GM19193 (cell line): Measurements from ENCODE around the gene COL13A1.

Experiments
- POLR2A ChIP-seq: IDR thresholded peaks from 4 replicates; pipeline ENCODE4 v1.6.1; 2011; ENCODE audit not compliant: insufficient read depth, insufficient read length; ENCODE audit errors: extremely low read depth

COL13A1 gene

DNA sequence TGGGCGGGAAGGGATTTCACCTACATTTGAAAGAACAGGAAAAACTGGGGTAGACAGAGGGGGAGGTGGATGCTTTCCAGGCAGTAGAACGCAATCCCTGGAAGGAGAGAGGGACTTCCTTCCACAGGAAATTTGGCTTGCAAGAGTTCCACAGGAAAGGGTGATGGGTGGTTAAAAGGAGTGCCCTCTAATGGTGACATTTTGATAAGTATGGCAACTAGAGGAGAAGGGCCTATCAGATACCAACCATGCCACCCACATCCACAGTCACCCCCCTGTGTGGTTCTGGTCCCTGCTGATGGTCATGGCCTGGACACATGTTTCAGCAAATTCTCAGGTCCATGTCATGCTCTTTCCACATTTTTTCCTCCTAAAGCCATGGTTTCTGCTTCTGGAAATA lies 27.1 kb upstream of the COL13A1 start:
- TF ChIP-seq POLR2A = no peak

DNA sequence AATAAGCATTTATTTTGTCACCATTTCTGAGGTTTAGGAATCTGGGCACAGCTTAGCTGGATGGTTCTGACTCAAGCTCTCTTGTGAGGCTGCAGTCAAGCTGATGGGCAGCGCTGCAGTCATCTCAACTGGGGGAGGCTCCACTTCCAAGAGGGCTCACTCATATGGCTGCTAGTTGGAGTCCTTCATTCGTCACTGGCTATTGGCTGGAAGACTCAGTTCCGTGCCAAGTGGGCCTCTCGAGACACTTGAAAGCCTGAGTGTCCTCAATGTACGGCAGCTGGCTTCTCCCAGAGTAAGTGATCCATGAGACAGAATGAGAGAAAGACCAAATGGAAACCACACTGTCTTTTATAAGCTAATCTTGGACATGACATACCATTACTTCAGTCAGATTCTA lies 21.6 kb upstream of the COL13A1 start:
- no peak for TF ChIP-seq POLR2A

DNA sequence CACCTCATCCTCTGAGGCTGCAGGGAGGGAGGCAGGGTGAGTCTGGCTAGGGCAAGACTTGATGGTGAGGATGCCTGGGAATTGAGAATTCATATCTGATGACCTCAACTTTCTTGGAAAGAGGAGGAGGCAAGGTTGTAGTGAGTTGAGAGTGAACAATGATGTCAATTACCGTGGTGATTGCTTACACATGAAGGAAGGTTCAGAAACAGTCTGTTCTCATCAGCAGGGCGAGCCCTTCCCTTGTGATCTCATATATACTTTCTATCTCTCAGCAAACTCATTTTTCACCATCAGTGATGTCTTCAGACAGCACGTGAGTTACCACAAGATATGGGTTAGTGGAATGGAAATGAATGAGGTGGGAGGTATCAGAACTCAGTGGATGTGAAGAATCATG lies 20.1 kb upstream of the COL13A1 start:
- no peak for TF ChIP-seq POLR2A

DNA sequence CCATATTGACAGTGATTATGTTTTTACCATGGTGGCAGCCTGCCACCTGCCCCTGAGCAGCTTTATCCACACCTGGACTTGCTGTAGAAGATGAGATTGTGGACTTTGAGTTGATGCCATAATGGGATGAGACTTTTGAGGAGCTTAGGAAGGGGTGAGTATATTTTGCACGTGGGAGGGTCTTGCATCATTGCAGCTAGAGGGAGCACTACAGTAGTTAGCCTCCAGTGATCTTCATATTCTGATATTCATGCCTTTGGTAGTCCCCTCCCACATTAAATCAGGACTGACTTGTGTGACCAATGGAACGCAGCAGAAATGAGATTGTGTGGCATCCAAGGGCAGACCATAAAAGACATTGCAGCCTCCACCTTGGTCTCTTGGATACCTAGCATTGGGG lies 18.2 kb upstream of the COL13A1 start:
- TF ChIP-seq POLR2A = no peak

DNA sequence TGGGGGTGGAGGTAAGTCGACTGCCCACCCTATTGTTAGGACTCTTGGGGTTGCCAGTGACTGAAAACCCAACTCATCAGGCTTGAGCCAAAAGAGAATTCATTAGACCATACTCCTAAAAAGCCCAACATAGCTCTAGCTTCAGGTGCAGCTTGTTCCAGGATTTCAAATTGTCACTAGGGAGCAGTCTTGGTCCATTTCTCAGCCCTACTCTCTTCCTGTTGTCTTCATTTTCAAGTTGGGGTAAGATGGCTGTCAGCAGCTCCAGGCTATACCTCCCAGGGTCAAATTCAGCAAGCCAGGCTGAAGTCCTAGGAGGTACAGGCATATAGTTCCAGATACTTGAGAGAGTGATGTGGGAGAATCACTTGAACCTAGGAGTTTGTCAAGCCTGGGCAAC lies 14.9 kb upstream of the COL13A1 start:
- TF ChIP-seq POLR2A = no peak

DNA sequence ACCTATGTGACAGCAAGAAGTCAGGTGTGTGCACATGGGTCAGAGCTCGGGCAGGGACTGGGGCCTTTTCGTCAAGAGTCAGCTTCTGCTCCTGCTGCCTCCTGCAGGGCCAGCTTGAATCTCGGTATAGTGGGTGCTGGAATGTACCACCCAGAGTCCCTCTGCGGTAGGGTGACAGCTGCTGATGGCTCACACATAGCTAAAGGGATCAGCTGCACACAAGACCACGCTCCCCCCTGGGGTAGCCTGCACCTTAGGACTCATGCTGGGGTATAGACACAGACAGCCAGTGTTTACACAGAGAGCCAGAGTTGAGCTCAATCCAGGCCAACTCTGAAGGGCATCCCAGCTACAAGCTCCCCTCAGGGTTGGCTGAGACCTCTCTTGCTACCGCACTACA lies 14.0 kb upstream of the COL13A1 start:
- TF ChIP-seq POLR2A = no peak

DNA sequence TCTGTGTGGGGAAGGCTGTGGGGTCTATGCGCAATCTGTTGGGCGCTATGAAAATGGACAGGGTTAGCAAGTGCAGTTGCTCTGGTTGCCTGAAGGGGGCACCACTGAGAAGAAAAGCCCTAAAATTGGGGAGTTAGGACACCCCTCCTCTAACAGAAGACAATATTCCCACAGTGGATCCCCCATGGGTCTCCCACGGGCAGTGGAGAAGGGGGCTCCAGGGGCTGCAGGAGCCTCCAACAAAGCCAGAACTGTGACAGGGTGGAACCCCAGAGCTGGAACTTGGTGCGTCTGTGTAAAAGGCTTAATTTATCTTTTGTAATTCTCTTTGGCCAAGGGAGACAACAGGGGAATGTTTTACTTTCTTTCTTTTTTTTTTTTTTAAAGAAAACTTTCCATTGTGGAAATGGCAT lies 12.5 kb upstream of the COL13A1 start:
- no peak for TF ChIP-seq POLR2A

DNA sequence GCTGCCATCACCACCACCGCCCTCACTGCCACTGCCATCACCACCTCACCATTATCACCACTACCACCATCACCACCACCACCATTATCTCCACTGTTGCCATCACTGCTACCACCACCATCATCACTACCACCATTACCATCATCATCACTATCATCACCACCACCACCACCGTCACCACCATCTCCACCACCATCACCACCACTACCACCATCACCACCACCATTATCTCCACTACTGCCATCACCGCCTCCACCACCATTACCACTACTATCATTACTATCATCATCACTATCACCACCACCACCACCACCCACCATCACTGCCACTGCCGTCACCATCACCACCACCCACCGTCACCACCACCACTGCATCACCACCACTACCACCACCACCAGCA lies 9.9 kb upstream of the COL13A1 start:
- TF ChIP-seq POLR2A = no peak

DNA sequence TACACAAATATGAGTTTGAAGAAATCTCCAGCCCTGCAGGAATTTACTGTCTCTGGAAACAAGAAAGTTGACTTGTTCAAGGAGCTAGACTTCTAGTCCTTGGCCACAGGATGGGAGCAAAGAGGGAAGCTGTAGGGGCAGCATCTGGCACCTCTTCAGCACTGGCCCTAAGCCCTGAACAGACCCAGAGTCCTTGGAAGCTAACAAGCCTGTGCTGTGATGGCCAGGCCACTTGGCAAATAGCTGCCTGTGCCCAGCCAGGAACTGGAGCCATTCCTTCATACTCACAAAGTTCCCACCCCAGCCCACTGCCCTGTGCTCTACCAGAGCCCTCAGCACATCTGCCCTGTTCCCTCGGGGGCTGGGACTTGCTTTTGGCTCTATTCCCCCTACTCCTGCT lies 9.4 kb upstream of the COL13A1 start:
- TF ChIP-seq POLR2A = no peak

DNA sequence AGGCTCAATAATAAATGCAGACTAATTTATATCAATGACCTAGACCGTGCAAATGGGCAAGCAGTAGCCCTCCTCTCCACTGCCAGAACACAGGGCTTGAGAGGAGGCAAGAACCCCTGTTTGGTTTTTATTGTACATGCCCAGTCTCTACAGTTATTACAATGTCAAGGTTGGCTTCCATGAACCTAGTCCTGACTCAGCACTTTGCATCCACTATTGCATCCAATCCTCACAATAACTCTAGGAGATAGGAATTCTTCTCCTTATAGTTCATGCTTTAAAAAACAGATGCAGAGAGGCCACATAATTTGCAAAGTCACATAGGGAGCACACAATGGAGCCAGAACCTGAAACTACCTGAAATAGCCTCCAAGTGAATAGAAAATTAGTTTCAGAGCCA lies 7.0 kb upstream of the COL13A1 start:
- no peak for TF ChIP-seq POLR2A

DNA sequence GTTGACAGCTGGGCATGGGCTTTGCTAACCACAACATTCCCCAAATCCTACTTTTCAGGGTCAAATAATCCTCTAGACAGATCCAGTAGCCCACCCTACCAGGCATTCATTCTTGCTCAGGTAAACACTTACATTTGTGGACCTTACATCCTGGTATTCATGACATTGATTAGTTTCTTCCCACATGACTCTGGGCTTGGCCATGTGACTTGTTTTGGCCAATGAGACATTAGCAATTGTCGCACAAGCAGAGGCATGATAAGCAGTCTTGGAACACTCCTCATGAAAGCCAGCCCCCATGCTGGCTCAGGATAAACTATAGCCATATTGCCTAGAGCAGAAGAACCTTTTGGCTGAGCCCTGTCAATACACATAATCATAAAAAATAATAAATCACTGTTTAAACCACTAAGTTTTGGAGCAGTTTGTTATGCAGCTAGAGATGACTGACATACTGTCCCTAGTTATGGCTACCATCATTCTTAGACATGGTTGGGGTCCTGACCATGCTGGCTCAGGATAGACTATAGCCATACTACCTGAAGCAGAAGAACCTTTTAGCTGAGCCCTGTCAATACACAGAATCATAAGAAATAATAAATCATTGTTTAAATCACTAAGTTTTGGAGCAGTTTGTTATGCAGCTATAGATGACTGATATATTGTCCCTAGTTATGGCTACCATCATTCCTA lies 6.3 kb upstream of the COL13A1 start:
- TF ChIP-seq POLR2A = no peak

DNA sequence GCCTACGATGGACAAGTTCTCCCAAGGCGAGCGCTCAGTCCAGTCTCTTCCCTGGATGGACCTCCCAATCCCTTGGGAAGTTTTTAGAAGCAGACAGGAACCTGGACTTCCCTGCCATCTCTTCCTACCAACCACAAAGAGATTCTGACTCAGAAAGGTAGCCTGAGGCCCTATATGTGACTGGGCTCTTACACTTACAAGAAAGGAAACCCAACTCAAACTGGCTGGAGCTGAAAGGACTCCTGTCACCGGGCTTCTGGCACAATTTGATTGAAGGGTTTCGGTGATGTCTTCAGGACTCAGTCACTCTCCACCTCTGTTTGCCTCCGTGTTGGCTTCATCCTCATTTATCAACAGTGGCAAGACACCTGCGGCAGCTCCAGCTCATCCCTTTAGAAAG lies 3.7 kb upstream of the COL13A1 start:
- no peak for TF ChIP-seq POLR2A

DNA sequence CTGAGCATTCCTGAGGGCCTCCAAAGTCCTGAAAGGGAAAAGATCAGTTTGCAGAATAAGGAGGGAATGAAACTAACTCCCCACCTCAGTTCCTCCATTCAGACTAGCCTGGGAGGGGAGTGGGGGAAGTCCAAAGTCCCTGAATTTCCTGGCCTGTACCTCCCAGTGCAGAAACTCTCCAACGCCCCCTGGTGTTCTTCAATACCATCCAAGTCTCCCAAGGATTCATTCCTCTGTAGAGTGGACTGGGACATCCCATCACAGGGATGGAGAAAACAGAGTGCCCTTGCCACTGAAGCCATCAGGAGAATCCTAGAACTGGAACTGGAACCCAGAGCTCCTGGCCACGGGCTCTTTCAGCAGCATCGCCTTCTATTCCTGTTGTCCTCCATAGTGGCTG lies 1.6 kb upstream of the COL13A1 start:
- TF ChIP-seq POLR2A = no peak

DNA sequence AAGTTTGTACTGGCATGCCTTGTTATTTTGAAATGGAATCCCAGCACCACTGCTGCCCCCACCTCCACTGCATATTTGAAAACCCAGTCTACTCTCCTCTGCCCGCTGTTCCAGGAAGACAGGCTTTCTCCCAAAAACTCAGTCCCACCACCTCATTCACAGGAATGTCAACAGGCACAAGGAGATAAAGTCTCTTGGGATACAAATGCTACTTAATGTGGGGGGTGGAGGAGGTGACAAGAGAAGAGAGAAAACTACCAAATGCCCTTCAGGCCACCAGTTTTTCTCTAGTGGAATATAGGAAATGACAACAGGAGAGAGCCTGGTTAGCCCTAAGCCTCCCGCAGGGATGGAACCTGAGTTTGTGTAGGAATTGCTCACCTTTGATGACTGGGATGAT lies 1.0 kb upstream of the COL13A1 start:
- no peak for TF ChIP-seq POLR2A

DNA sequence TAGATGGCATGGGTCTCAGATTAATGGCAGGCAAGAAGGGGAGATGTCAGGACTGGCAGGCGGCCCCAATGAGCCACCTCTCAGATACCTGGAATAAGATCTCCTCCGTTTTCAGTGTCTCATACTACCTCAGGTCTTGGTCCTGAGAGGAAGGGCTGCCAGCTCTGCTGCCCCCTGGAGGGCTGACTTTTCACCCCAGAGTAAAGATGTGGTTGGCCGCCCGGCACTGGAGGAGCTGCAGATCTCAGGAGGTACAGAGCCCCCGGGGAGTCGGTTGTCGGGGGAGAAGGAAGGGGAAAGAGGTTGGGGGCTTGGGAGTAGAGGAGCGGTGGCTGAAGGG lies 642 bp upstream of the COL13A1 start:
- no peak for TF ChIP-seq POLR2A

DNA sequence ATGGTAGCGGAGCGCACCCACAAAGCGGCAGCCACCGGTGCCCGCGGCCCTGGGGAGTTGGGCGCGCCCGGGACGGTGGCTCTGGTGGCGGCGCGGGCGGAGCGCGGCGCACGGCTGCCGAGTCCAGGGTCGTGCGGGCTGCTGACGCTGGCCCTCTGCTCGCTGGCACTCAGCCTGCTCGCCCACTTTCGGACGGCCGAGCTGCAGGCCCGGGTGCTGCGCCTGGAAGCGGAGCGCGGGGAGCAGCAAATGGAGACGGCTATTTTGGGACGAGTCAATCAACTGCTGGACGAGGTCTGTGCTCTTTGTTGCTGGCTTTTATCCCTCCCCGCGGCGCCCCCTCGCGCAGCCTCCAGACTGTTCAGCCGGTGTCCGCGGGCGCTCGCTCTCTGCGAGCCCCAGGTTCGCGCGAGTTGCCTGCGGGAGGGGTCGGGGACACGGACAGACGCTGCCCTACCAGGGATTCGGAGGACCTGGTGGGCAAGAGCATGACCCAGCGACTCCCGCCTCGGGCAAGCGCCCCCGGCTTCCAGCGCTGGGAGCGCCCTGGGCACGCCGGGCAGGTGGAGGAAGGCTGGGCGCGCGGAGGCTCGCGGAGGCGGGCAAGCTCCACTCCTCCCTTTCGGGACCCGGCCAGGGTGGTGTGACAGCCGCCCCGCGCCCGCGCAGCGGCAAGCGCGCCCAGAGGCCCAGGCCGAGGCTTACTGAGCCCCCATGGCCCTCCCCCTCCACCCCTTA lies 887 bp downstream of the COL13A1 start:
- TF ChIP-seq POLR2A = no peak

DNA sequence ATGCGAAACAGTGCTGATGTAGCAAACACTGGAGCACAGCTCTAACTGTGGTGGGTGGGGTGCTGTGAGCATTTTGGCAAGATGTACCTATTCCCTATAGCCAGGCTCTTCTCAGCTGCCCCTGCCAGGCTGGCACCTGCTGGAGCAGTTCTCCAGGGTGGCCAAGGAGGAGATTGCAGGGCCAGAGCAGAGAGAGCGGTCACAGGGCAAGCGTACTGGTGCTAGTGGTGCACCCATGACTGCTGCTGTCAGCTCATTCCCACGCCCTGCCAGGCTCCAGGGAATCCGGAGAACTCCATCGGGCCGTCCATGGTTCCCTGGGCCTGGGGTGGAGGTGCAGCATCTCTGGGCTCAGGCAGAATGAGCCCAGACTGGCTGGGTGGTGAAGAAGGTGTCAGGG lies 2.1 kb downstream of the COL13A1 start:
- TF ChIP-seq POLR2A = no peak
